SK-N-MC (cell line): Measurements from ENCODE around the gene HINFP.

Experiments
- EZH2 ChIP-seq: fragments of 200-600 bp; sonication (generic); IDR thresholded peaks from one replicate; pipeline ENCODE4 v1.6.1; 2017; ENCODE audit warnings: antibody characterized with exemption
- POLR2AphosphoS5 ChIP-seq: IDR thresholded peaks from 2 replicates; pipeline ENCODE4 v1.6.1; 2012; ENCODE audit warnings: mild to moderate bottlenecking, low read depth, low read length, borderline replicate concordance

DNA sequence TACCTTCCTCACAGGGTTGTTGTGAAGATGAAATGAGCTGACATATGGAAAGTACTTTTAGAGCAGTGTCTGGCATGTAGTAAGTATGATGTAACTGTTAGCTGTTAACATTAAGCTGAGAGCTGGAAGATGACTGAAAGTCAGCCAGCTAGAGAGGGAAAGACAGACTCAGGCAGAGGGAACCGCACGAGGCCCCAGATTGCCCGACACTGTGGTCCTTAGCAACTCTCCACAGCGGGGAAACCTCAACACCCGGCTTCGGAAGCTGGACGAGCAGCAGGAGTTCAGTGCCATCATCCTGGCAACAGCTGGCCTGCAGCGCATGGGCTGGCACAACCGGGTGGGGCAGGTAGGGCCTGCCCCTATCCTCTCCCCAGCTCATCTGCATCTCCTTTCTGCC lies 30.2 kb upstream of the HINFP start:
- no peak for TF ChIP-seq EZH2
- no peak for TF ChIP-seq POLR2AphosphoS5
